Mesenteric fat pad (tissue), 1 donor: ENCODE data around the gene FPR3. TPM values are rescaled to one million over a fixed set of nuclear protein-coding genes. Genes with fewer than 3 reads are reported as not detected.
"Not testable (repeated sequence)": the region's sequence is repeated elsewhere in the genome, so short reads cannot be mapped to it uniquely, and the experiment has no call there.

Experiments used
- DNase-seq: peaks from one replicate; pipeline ENCODE4 v3.0.0-alpha.2; 2020; ENCODE audit warnings: low spot score
- total RNA-seq: library from RNA; stranded (reverse); fragmentation: NEBNext Ultra II Directional; extraction: Animal tissue kit (Norgen Biotek cat#: 25700); gene quantifications from one replicate; pipeline ENCODE4 v1.2.1, GENCODE V29; 2021
- donor health status: DM: yes; HTN: yes; CAD: no.

Gene FPR3
- total RNA-seq, 1 donor from 2014 or later, result 44.5 TPM

GRCh38 chr19:51783372-51783771 lies 11.6 kb upstream of the FPR3 start:
- no peak for DNase-seq

GRCh38 chr19:51784109-51784785 lies 10.7 kb upstream of the FPR3 start:
- DNase-seq, result no peak

GRCh38 chr19:51784922-51785690 lies 9.9 kb upstream of the FPR3 start:
- no peak for DNase-seq

GRCh38 chr19:51786646-51787494 lies 8.1 kb upstream of the FPR3 start:
- no peak for DNase-seq

- DNase-seq, result no peak
These were observed 6.9 kb upstream of the FPR3 start for GRCh38 chr19:51788029-51788428.

- no peak for DNase-seq
These were observed 5.7 kb upstream of the FPR3 start for GRCh38 chr19:51789061-51789795.

DNA sequence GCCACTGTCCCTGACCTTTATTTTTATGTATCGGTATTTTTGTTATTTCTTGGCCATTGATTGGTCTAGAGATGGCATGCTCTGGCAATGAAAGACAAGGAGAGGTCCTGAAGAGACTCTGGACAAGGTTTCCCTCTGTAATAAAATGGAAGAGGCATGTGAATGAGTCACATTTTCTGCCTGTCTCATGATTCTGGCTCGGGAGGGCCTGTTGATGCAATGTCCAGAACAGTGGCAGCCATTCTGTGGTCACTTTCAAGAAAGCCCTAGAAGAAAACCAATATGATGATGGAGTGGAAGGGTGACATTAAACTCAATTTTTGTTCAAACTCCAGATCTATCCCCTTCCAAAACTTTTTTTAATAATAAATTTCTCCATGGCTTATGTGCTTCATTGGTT lies 2.0 kb upstream of the FPR3 start:
- DNase-seq, result no peak

GRCh38 chr19:51793994-51794393 lies 963 bp upstream of the FPR3 start:
- no peak for DNase-seq

DNA sequence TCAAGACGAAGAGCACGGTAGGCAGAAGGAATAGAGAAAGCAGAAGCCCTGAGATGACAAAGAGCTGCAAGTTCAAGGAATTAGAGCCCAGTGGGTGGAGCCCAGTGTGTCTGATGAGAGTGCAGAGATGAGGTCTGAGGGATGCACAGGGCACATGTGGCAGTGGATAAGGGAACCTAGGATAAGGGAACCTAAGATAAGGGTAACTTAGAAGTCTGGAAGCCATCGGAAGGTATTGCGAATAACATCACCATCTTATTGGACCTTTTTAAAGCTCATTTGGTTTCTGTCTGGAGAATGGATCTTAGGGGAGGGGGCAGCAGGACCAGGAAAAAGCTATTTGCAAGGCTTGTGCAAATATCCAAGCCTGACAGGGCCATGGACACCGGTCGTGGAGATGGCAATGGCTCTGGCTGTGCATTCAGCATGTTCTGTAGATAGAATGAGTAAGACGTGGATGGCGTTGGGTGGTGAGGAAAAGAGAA lies 1.3 kb downstream of the FPR3 start:
- DNase-seq, result no peak

- DNase-seq, result no peak
These were observed 2.5 kb downstream of the FPR3 start for GRCh38 chr19:51797480-51797879.

DNA sequence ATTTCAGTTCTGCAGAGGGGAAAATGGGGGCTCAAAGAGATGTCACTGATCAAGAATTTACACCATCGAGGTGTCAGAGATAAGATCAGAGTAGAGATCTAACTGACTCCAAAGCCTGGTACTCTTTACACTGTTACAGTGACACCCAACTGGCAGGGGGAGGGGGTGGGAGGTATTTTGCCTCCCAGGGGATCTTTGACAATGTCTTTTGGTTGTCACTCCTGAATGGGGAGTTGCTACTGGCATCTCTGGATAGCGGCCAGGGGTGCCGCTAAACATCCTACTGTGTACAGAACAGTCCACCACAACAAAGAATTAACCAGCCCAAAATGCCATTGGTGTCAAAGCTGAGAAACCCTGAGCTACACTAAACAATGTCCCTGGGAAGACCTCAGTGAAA lies 3.1 kb downstream of the FPR3 start:
- no peak for DNase-seq

GRCh38 chr19:51799034-51799773 lies 4.2 kb downstream of the FPR3 start:
- no peak for DNase-seq

DNA sequence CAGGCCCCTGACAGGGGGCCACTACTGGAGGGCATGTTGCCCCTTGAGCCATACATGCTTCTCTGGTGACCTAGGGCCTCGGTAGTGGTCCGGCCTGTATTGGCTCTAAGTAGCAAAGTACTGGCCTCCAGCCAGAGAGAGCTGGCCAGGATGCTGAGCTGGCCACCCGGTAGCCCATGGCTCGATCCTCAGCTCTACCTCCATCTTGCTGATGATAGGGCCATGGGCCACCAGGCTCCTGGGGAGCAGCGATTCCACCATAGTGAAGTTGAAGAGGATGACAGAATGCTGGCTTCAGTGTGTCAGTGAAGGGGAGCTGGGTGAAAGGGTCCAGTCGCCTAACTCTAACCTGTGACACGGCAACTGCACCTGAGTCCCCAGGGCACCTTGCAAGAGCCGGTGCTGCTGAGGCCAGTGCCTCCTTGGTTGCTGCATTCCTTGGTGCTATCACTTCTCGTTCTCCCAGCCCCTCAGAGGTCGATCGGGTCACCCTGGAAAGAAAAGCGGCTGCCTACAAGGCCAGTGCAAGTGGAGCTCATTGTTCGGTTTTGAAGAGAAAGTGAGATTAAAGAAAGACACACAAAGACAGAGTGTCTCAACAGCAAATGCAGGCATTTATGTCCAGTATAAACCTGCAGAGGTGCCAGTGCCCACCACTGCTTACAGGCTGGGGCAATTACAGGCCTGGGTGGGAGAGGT lies 5.0 kb downstream of the FPR3 start:
- no peak for DNase-seq

DNA sequence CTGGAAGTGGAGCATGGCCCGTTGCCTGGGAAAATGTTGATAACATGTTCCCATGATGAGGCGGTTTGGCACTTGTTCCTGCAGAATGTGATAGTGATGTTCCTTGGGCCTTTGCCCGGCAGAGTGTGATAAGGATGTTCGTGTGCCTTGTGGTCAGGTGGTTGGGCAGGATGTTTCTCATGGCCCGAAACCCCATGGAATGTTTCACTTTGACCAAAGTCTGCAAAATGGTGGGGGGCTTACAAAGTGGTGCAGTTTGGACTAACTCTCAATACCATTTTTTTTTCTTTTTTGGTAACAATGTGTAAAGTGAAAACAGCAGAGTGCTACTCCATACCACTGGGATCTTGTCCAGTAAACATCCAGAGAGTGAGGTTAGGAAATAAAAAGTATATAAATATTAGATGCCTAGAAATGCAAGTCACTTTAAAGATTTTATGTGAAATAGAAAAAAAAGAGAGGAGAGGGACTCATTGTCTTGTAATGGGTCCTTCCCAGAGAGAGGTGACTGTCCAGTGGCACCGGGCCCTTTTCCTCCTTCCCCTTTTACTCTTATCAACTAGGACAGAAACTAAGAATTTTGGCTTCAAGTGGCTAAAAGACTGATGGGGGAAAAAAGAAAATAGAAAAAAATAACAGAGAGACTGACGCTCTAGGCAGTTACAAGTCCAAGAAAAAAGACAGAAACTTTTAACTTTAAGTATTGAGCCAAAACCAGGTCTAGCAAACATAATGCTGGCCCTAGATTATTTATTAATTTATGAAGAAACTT lies 5.7 kb downstream of the FPR3 start:
- no peak for DNase-seq

- no peak for DNase-seq
These were observed 7.8 kb downstream of the FPR3 start for GRCh38 chr19:51802775-51803174.

- no peak for DNase-seq
These were observed 8.6 kb downstream of the FPR3 start for GRCh38 chr19:51803519-51803918.

DNA sequence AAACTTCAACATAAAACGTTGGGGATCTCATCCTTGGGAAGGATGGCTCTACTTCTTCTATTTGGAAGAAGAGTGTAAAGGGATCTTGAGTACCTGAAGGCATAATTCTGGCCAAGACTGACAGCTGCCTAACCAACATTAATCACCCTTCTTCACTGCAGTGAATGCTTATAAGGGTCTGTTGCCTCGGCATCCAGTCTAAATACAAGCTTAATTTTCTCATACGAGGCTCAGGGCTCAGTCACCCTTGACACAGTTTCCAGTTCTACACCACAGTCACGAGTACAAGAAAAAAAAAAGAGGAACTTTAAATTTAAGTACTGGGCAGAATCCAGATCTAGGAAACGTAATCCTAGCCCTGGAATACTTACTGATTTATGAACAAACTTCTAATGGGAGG lies 9.0 kb downstream of the FPR3 start:
- DNase-seq, result no peak

GRCh38 chr19:51804789-51805188 lies 9.8 kb downstream of the FPR3 start:
- not testable (repeated sequence) for DNase-seq

GRCh38 chr19:51805396-51805795 lies 10.4 kb downstream of the FPR3 start:
- not testable (repeated sequence) for DNase-seq
